ENCODE data around the gene GLYATL2.

The GLYATL2 gene

GRCh38 chr11:58866788-58867187, 22.3 kb upstream of the GLYATL2 start:
- TF ChIP-seq CTCF (conservative IDR thresholded peaks at IDR 0.05; ENCODE audit: low read length) = no peak
- DNase-seq (ENCODE audit: low read depth) = peak; percentile 35
- H3K4me3 ChIP-seq (ENCODE audit: low read length) = no peak overlapping the region

GRCh38 chr11:58864335-58864734, 19.8 kb upstream of the GLYATL2 start:
- H3K4me3 ChIP-seq (ENCODE audit: low read length) = no peak overlapping the region
- TF ChIP-seq CTCF (conservative IDR thresholded peaks at IDR 0.05; ENCODE audit: low read length) = no peak
- no peak for DNase-seq (ENCODE audit: low read depth)

GRCh38 chr11:58863697-58864096, 19.2 kb upstream of the GLYATL2 start:
- H3K4me3 ChIP-seq (ENCODE audit: low read length) = no peak overlapping the region
- DNase-seq (ENCODE audit: low read depth) = no peak
- TF ChIP-seq CTCF (conservative IDR thresholded peaks at IDR 0.05; ENCODE audit: low read length) = no peak

- DNase-seq (ENCODE audit: low read depth) = no peak
- TF ChIP-seq CTCF (conservative IDR thresholded peaks at IDR 0.05; ENCODE audit: low read length) = no peak
- H3K4me3 ChIP-seq (ENCODE audit: low read length) = no peak overlapping the region
Measured at GRCh38 chr11:58861533-58861932, 17.0 kb upstream of the GLYATL2 start.

- TF ChIP-seq CTCF (conservative IDR thresholded peaks at IDR 0.05; ENCODE audit: low read length) = no peak
Measured at GRCh38 chr11:58856806-58857205, 12.3 kb upstream of the GLYATL2 start.

GRCh38 chr11:58845386-58845785, 882 bp upstream of the GLYATL2 start:
- H3K4me3 ChIP-seq (ENCODE audit: low read length) = no peak overlapping the region
- TF ChIP-seq CTCF (conservative IDR thresholded peaks at IDR 0.05; ENCODE audit: low read length) = no peak
- DNase-seq (ENCODE audit: low read depth) = no peak

More at GRCh38 chr11:58856806-58857205, 12.3 kb upstream of the GLYATL2 start:
- no peak overlapping the region for H3K4me3 ChIP-seq (ENCODE audit: low read length)
- no peak for DNase-seq (ENCODE audit: low read depth)

- no peak for TF ChIP-seq CTCF (conservative IDR thresholded peaks at IDR 0.05; ENCODE audit: low read length)
- DNase-seq (ENCODE audit: low read depth) = no peak
- H3K4me3 ChIP-seq (ENCODE audit: low read length) = no peak overlapping the region
Measured at GRCh38 chr11:58837707-58838388, 6.7 kb downstream of the GLYATL2 start.

Measured in AG10803 (cell line).